ENCODE data around the gene C1GALT1C1L.
A peak's percentile ranks its signal among the peaks of the same experiment; 100 is the strongest.
"Not testable (repeated sequence)": the region's sequence is repeated elsewhere in the genome, so short reads cannot be mapped to it uniquely, and the experiment has no call there.

Gene C1GALT1C1L

GRCh38 chr2:43677783-43678182 lies 1.6 kb upstream of the C1GALT1C1L start:
- in situ Hi-C loops (cut with HindIII; ENCODE audit: low pct_ligation_motif_present, low pct_unique_long_range_greater_than_20kb, low sequenced_read_pairs); DNase-seq: not testable (repeated sequence)

GRCh38 chr2:43675646-43676321 lies 445 bp downstream of the C1GALT1C1L start:
- DNase-seq: peak; percentile 25
- in situ Hi-C loops (cut with HindIII; ENCODE audit: low pct_ligation_motif_present, low pct_unique_long_range_greater_than_20kb, low sequenced_read_pairs): no loop called here

DNA sequence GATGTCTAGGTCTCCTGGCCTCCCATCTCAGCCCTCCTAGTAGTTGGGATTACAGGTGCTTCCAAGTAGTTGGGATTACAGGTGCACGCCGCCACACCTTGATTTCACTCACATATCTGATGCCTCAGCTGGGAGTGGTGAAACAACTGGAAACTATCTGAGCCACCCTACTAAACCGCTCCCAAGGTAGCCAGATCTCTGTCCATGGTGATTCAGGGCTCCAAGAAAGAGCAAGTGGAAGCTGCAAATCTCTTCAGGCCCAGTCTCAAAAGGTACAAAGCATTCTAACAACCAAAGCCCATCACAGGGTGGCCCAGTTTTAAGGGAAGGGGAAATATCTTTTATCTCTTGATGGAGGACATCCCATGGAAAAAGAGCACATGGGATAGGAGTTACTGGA lies 19.0 kb downstream of the C1GALT1C1L start:
- in situ Hi-C loops (cut with HindIII; ENCODE audit: low pct_ligation_motif_present, low pct_unique_long_range_greater_than_20kb, low sequenced_read_pairs): no loop called here
- no peak for DNase-seq

DNA sequence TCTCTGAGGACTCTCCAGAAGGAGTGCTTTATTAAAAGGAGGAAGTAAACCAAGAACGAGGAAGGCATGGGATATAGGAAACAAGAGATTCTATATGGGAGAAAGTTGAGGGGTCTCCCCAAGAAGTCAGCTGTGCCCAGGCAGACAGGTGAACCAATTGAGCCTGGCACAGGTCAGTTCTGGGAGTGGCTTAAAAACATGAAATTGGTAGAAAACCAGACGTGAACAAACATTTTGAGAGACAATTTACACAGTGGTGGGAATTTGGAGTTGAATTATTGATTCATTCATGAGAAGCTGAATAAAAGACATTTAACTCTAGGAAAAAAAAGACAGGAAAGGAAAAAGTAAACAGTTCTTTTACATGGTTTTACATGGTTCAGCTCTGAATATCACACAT lies 22.7 kb downstream of the C1GALT1C1L start:
- DNase-seq: no peak
- in situ Hi-C loops (cut with HindIII; ENCODE audit: low pct_ligation_motif_present, low pct_unique_long_range_greater_than_20kb, low sequenced_read_pairs): no loop called here

DNA sequence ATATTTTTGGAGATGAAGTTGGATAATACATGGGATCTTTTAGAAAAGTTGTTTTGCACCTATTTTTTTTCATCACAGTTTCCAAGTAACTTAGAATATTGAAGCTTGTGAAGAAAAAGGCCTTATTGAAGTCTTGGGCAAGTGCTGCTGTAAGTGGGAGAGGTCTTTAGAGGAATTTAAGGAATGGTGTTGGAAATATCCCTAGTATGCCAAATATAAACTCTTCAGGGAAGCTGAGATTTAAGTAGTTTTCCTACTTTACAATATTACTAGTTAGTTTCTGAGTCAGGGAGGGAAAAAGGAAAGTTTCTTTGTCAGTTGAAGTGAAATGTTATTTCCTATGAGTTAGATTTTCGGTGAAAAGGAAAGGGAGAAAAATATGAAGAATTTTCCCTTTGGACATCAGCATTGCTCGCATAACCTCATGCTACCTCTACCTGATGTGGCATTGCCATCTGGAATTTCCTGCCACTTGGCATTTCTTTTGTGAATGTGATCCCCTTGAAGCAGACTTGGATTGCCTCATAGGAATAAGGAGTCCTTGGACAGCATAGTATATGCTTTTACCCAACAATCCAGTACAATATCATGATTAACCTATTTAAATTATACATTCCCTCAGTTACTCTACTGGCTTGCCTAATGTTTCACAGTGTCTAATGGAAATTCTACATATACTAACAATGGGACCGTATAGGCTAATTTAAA lies 27.1 kb downstream of the C1GALT1C1L start:
- DNase-seq: no peak
- in situ Hi-C loops (cut with HindIII; ENCODE audit: low pct_ligation_motif_present, low pct_unique_long_range_greater_than_20kb, low sequenced_read_pairs): no loop called here

DNA sequence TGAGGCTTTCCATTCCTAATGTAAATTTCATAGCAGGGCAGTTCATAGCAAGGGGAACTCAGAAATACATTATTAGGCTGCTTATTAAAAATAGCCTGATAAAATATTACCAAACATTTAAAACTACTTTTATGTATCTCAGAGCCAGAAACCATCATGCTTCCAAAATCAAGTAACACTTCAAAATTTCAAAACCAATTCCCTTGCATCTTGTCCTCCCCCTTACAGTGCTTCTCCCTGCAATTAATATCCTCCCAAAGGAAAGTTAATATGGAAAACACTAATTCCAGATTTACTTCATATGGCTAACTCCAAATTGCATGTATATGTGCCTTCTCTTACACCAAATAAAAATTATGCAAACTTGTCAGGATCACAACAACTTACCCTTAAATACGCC lies 32.5 kb downstream of the C1GALT1C1L start:
- no peak for DNase-seq
- in situ Hi-C loops (cut with HindIII; ENCODE audit: low pct_ligation_motif_present, low pct_unique_long_range_greater_than_20kb, low sequenced_read_pairs): no loop called here

DNA sequence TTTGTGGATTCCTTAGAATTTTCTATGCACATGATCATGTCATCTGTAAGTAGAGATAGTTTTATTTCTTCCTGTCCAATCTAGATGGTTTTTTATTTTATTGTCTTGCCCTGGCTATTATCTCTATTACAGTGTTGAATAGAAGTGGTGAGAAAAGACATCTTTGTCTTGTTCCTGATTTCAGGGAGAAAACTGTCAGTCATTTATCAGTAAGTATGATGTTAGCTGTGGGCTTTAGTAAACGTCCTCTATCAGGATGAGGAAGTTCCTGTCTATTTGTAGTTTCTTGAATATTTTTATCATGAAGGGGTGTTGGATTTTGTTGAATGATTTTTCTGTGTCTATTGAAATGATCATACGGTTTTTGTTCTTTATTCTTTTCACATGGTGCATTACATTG lies 33.9 kb downstream of the C1GALT1C1L start:
- DNase-seq: no peak

GRCh38 chr2:43637030-43637803 lies 39.0 kb downstream of the C1GALT1C1L start, which contains the start of gene PLEKHH2:
Gene PLEKHH2 (plus strand): TSS chr2:43637260. CDS start chr2:43644674, 7,414 bp downstream.
- in situ Hi-C loops (cut with HindIII; ENCODE audit: low pct_ligation_motif_present, low pct_unique_long_range_greater_than_20kb, low sequenced_read_pairs): no loop called here
- DNase-seq: peak; percentile 90

More for the DNA sequence above, 33.9 kb downstream of the C1GALT1C1L start:
- in situ Hi-C loops (cut with HindIII; ENCODE audit: low pct_ligation_motif_present, low pct_unique_long_range_greater_than_20kb, low sequenced_read_pairs): no loop called here

DNA sequence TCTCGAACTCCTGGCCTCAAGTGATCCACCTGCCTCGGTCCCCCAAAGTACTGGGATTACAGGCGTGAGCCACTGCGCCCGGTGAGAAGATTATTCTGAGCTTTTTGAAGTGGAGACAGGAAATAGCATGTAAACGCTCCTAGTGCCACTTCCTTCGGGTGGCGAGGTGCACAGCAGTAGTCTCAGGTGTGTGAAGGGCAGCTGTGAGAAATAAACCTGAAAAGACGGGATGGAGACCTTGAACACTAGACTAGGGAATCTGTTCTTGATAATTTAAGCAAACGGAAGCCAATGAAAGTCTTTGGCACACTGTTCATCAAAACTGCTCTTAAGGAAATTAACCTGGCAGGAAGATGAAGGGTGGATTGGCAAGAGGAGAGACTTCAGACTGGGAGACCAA lies 39.6 kb downstream of the C1GALT1C1L start:
- no peak for DNase-seq
- in situ Hi-C loops (cut with HindIII; ENCODE audit: low pct_ligation_motif_present, low pct_unique_long_range_greater_than_20kb, low sequenced_read_pairs): no loop called here

GRCh38 chr2:43636153-43636552 lies 40.1 kb downstream of the C1GALT1C1L start:
- in situ Hi-C loops (cut with HindIII; ENCODE audit: low pct_ligation_motif_present, low pct_unique_long_range_greater_than_20kb, low sequenced_read_pairs); DNase-seq: not testable (repeated sequence)

DNA sequence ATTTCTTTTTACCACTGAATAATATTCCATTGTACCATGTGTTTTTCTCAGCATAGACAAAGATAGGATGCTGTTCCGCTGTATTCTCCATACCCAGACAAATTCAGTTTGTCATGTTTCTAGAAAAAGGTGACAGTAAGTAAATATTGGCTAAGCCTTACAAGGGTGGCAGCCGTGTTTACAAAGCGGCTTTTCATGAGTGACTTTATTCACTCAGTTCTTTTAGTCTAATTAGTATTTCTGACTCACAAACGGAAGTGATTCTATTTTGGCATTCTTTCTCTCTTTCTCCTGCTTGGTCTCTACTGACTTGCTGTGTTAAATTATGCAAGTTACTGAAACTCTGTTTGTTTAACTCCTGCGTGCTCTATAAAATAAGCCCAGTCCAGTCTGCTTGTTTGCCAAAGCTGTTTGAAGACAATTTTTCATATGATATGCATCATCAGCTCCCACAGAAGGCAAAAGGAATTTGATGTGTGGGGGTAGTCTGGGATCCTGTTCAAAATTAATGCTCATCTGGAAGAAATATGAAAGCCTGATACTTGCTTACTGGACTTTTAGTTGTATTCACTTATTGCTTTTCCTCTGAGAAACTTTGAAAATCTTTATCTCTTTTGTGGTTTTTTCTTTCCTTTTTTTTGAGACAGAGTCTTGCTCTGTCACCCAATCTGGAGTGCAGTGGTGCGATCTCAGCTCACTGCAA lies 41.5 kb downstream of the C1GALT1C1L start:
- in situ Hi-C loops (cut with HindIII; ENCODE audit: low pct_ligation_motif_present, low pct_unique_long_range_greater_than_20kb, low sequenced_read_pairs): no loop called here

GRCh38 chr2:43631618-43632317 lies 44.5 kb downstream of the C1GALT1C1L start:
- no peak for DNase-seq
- in situ Hi-C loops (cut with HindIII; ENCODE audit: low pct_ligation_motif_present, low pct_unique_long_range_greater_than_20kb, low sequenced_read_pairs): no loop called here

More for the DNA sequence above, 41.5 kb downstream of the C1GALT1C1L start:
- DNase-seq: no peak
